Measurements from ENCODE around the gene SPATA9.

DNA sequence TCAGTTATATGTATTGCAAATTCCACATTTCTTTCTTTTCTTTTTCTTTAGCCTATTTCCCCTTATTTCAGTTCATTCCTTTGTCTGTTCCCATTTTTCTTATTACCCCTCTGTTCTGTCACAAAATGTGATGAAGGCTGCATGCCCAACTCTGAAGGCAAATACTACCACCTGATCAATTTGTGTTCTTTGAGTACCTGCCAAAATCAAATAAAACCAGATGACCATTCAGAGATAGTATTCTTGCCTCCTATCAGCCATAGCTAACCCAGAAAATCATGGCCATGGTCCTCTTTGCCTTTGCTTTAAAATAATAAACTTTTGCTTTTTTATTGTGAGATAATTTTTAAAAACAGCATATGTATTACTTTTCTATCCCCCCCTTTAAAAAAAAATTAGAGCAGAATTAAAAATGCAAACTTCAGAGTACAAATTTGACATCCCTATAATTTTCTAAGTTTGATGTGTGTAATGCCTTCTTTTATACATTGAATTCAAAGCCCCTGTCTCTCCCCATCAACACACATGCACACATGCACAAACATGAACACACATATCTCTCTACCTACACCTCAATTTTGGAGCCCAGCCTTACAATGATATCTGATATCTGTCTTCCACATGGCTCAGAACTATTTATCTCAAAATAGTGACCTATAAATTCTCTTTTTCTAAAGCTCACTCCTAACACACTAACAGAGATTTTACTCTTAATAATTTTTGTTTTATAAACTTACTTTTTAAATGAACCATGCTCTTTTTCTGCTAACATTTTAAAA lies 32.8 kb downstream of the SPATA9 start:
- TF ChIP-seq ZFP30 (CRISPR knock-in tag; IDR thresholded peaks at IDR 0.05) (no peak), GLIS3 (CRISPR knock-in tag; IDR thresholded peaks at IDR 0.05) (no peak), PATZ1 (CRISPR knock-in tag; IDR thresholded peaks at IDR 0.05; ENCODE audit: borderline replicate concordance) (no peak), ARNTL (CRISPR knock-in tag; IDR thresholded peaks at IDR 0.05; ENCODE audit: borderline replicate concordance, low read depth) (no peak), CREB5 (CRISPR knock-in tag; IDR thresholded peaks at IDR 0.05; ENCODE audit: low read depth) (no peak)
- TF ChIP-seq, protein P1, sequence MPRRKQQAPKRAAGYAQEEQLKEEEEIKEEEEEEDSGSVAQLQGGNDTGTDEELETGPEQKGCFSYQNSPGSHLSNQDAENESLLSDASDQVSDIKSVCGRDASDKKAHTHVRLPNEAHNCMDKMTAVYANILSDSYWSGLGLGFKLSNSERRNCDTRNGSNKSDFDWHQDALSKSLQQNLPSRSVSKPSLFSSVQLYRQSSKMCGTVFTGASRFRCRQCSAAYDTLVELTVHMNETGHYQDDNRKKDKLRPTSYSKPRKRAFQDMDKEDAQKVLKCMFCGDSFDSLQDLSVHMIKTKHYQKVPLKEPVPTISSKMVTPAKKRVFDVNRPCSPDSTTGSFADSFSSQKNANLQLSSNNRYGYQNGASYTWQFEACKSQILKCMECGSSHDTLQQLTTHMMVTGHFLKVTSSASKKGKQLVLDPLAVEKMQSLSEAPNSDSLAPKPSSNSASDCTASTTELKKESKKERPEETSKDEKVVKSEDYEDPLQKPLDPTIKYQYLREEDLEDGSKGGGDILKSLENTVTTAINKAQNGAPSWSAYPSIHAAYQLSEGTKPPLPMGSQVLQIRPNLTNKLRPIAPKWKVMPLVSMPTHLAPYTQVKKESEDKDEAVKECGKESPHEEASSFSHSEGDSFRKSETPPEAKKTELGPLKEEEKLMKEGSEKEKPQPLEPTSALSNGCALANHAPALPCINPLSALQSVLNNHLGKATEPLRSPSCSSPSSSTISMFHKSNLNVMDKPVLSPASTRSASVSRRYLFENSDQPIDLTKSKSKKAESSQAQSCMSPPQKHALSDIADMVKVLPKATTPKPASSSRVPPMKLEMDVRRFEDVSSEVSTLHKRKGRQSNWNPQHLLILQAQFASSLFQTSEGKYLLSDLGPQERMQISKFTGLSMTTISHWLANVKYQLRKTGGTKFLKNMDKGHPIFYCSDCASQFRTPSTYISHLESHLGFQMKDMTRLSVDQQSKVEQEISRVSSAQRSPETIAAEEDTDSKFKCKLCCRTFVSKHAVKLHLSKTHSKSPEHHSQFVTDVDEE (CRISPR knock-in tag; IDR thresholded peaks at IDR 0.05): no peak

Measured in SK-N-SH treated with all-trans-retinoic acid at 6 μM for 48 hours (cell line).